Osteoblast (primary cell): ENCODE measurements around the gene ECT2L. TPM values are rescaled to one million over a fixed set of nuclear protein-coding genes. Genes with fewer than 3 reads are reported as not detected.
"Not testable (repeated sequence)": the region's sequence is repeated elsewhere in the genome, so short reads cannot be mapped to it uniquely, and the experiment has no call there.

Source experiments
- DNase-seq: peaks from one replicate; pipeline ENCODE4 v3.0.0; 2011; ENCODE audit warnings: low spot score, mixed read lengths; ENCODE audit not compliant: insufficient read length; ENCODE audit errors: missing footprints
- H2AFZ ChIP-seq: 2 replicates; pipeline ENCODE4 v1.6.0; 2011; ENCODE audit warnings: mild to moderate bottlenecking, low read length
- H3K27ac ChIP-seq: 2 replicates; pipeline ENCODE4 v1.5.1; 2011; ENCODE audit warnings: mild to moderate bottlenecking, low read depth, low read length, moderate library complexity
- H3K27me3 ChIP-seq: 2 replicates; pipeline ENCODE4 v1.6.0; 2012; ENCODE audit warnings: mild to moderate bottlenecking, control low read depth, inconsistent platforms, low read length, moderate library complexity; ENCODE audit not compliant: insufficient read depth
- H3K36me3 ChIP-seq: 2 replicates; pipeline ENCODE4 v1.5.1; 2011; ENCODE audit warnings: mild to moderate bottlenecking, low read length, control low read depth, moderate library complexity; ENCODE audit not compliant: insufficient read depth
- H3K4me1 ChIP-seq: 2 replicates; pipeline ENCODE4 v1.5.1; 2011; ENCODE audit warnings: mild to moderate bottlenecking, low read length, control low read depth, moderate library complexity; ENCODE audit not compliant: insufficient read depth
- H3K4me2 ChIP-seq: 2 replicates; pipeline ENCODE4 v1.6.0; 2011; ENCODE audit warnings: mild to moderate bottlenecking, low read length; ENCODE audit not compliant: insufficient read depth
- H3K4me3 ChIP-seq: fragments of 200-600 bp; sonication (generic); 3 replicates; pipeline ENCODE4 v1.5.1; 2012; ENCODE audit warnings: mild to moderate bottlenecking, low read length, inconsistent platforms; ENCODE audit not compliant: insufficient read depth
- H3K79me2 ChIP-seq: 2 replicates; pipeline ENCODE4 v1.6.0; 2012; ENCODE audit warnings: mild to moderate bottlenecking, low read length, control low read depth, inconsistent platforms; ENCODE audit not compliant: insufficient read depth
- H3K9me3 ChIP-seq: 2 replicates; pipeline ENCODE4 v1.5.1; 2011; ENCODE audit warnings: low read depth, low read length, control low read depth
- H4K20me1 ChIP-seq: 2 replicates; pipeline ENCODE4 v1.6.0; 2012; ENCODE audit warnings: mild to moderate bottlenecking, low read length, control low read depth; ENCODE audit not compliant: insufficient read depth
- CTCF ChIP-seq: IDR thresholded peaks from 2 replicates; pipeline ENCODE4 v1.5.1; 2011; ENCODE audit warnings: mild to moderate bottlenecking, low read depth, low read length, moderate library complexity; ENCODE audit errors: extremely low read depth
- total RNA-seq: library from RNA; depleted of rRNA; stranded (reverse); fragments of >200 nt; gene quantifications from 2 replicates; pipeline ENCODE4 v1.2.3, GENCODE V29; 2012

Gene ECT2L
- total RNA-seq, 1 donor = under 0.01 TPM

GRCh38 chr6:138923561-138923960 lies 127.7 kb downstream of the ECT2L start:
- DNase-seq = no peak
- Histone ChIP-seq H3K36me3 (peaks cover under 1% of the 10 kb centered on the region), H3K79me2 (peaks cover 2% of the 10 kb centered on the region), H3K4me2 (no peak overlapping the region), H4K20me1 (no peaks in the 10 kb centered on the region), H3K4me1 (no peaks in the 10 kb centered on the region), H2AFZ (no peak overlapping the region), H3K9me3 (no peaks in the 10 kb centered on the region), H3K4me3 (no peak overlapping the region), H3K27ac (no peak overlapping the region), H3K27me3 (no peaks in the 10 kb centered on the region)
- no peak for TF ChIP-seq CTCF

GRCh38 chr6:138925806-138926205 lies 129.9 kb downstream of the ECT2L start:
- Histone ChIP-seq H3K79me2 (peaks cover 2% of the 10 kb centered on the region), H3K4me1 (no peaks in the 10 kb centered on the region), H3K4me2 (no peak overlapping the region), H3K4me3 (no peak overlapping the region), H3K9me3 (no peaks in the 10 kb centered on the region), H2AFZ (no peak overlapping the region), H3K27ac (no peak overlapping the region), H3K36me3 (peaks cover 15% of the 10 kb centered on the region), H4K20me1 (no peaks in the 10 kb centered on the region), H3K27me3 (no peaks in the 10 kb centered on the region)
- DNase-seq = no peak
- no peak for TF ChIP-seq CTCF

DNA sequence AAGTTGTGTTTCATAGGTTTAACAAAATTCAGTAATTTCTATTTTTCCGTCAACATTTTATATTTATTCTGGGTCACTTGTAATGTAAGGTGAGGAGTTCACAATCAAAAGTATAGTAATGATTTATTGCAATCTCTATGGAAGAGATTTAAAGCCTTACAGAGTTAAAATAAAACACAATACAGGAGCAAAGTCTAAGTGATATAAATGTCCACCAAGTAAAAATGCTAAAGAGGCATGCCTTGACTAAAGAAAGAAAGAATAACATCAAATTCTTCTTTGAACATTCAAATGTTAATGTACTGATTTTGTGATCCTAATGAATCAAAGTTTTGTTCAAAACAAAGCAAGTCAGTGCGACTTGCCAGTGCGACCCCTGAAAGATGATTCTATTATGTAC lies 130.7 kb downstream of the ECT2L start:
- no peak overlapping the region for H3K4me2 ChIP-seq
- no peak overlapping the region for H3K27ac ChIP-seq
- no peak for DNase-seq
- H2AFZ ChIP-seq = no peak overlapping the region
- H3K27me3 ChIP-seq = no peaks in the 10 kb centered on the region
- H3K79me2 ChIP-seq = peaks cover 2% of the 10 kb centered on the region
- H4K20me1 ChIP-seq = no peaks in the 10 kb centered on the region
- H3K4me1 ChIP-seq = no peaks in the 10 kb centered on the region
- no peak for TF ChIP-seq CTCF
- H3K36me3 ChIP-seq = peaks cover 15% of the 10 kb centered on the region
- H3K4me3 ChIP-seq = no peak overlapping the region
- H3K9me3 ChIP-seq = no peaks in the 10 kb centered on the region

DNA sequence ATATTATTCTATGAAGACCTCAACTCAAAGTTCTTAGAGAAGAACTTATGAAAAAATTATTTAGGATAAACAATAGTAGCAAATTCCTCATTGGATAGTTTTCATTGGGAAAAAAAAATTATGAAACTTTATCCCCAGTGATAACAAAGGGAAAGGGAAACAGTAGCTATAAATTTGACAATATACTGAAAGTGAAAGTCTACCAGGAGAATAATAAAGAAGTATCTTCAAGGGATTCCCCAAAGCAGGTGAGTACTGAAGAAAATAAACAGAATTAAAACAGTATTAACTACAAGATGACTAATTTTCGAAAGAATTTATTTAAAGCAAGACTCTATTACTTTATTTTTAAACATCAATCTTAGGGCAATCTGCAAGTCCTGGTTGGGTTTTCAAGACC lies 135.8 kb downstream of the ECT2L start:
- no peaks in the 10 kb centered on the region for H3K4me1 ChIP-seq
- no peaks in the 10 kb centered on the region for H3K27me3 ChIP-seq
- H3K27ac ChIP-seq = no peak overlapping the region
- no peak overlapping the region for H2AFZ ChIP-seq
- H3K4me2 ChIP-seq = no peak overlapping the region
- no peaks in the 10 kb centered on the region for H3K9me3 ChIP-seq
- DNase-seq = no peak
- no peaks in the 10 kb centered on the region for H4K20me1 ChIP-seq
- TF ChIP-seq CTCF = no peak
- peaks cover 15% of the 10 kb centered on the region for H3K36me3 ChIP-seq
- no peaks in the 10 kb centered on the region for H3K79me2 ChIP-seq
- no peak overlapping the region for H3K4me3 ChIP-seq

DNA sequence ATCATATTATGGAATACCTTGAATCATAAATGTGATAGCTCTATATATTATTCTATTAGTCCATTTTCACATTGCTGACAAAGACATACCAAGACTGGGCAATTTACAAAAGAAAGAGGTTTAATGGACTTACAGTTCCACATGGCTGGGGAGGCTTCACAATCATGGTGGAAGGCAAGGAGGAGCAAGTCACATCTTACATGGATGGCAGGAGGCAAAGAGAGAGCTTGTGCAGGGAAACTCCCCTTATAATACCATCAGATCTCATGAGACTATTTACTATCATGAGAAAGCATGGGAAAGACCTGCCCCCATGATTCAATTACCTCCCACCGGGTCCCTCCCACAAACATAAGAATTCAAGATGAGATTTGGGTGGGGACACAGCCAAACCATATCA lies 141.0 kb downstream of the ECT2L start:
- not testable (repeated sequence) for H3K9me3 ChIP-seq, H3K27ac ChIP-seq, H3K79me2 ChIP-seq, H3K4me1 ChIP-seq, H3K27me3 ChIP-seq, H4K20me1 ChIP-seq, DNase-seq, H2AFZ ChIP-seq, H3K4me3 ChIP-seq, H3K4me2 ChIP-seq
- H3K36me3 ChIP-seq = peaks cover 13% of the 10 kb centered on the region
